Upper lobe of right lung (tissue), 1 donor: ENCODE data around the gene RSF1. TPM values are rescaled to one million over a fixed set of nuclear protein-coding genes. Genes with fewer than 3 reads are reported as not detected.

ENCODE experiments used
- ATAC-seq: fragments of 200-7000 bp; cut with Tn5 transposase; one replicate; pipeline ENCODE4 v1.9.1; 2020; ENCODE audit warnings: mild to moderate bottlenecking, moderate library complexity
- DNase-seq: peaks from one replicate; pipeline ENCODE4 v3.0.0-alpha.2; 2020
- H3K27ac ChIP-seq: fragments of 200-600 bp; one replicate; pipeline ENCODE4 v1.8.0; 2022
- H3K27me3 ChIP-seq: fragments of 200-600 bp; one replicate; pipeline ENCODE4 v1.8.0; 2022; ENCODE audit warnings: mild to moderate bottlenecking
- H3K36me3 ChIP-seq: fragments of 200-600 bp; one replicate; pipeline ENCODE4 v1.8.0; 2022
- H3K4me1 ChIP-seq: fragments of 200-600 bp; one replicate; pipeline ENCODE4 v1.8.0; 2022
- H3K4me3 ChIP-seq: fragments of 200-600 bp; one replicate; pipeline ENCODE4 v1.8.0; 2022; ENCODE audit warnings: mild to moderate bottlenecking
- H3K9me3 ChIP-seq: fragments of 200-600 bp; one replicate; pipeline ENCODE4 v1.8.0; 2022
- intact Hi-C: fragments of 100-400 bp; cut with DNase I; formaldehyde crosslinking; loops from one replicate; pipeline ENCODE4 v1.11.0; 2022
- total RNA-seq: library from RNA; stranded (reverse); fragmentation: NEBNext Ultra II Directional; extraction: Animal tissue kit (Norgen Biotek cat#: 25700); gene quantifications from one replicate; pipeline ENCODE4 v1.2.1, GENCODE V29; 2021
- TF ChIP-seq, protein P1 (sequence below): fragments of 200-600 bp; IDR thresholded peaks from one replicate; pipeline ENCODE4 v1.8.0; 2022; ENCODE audit warnings: antibody characterized with exemption
- donor health status: DM: no; HTN: yes; CAD: no; lungs with severe emphysema.

The RSF1 gene
- total RNA-seq, 1 donor from 2014 or later: 62.5 TPM

DNA sequence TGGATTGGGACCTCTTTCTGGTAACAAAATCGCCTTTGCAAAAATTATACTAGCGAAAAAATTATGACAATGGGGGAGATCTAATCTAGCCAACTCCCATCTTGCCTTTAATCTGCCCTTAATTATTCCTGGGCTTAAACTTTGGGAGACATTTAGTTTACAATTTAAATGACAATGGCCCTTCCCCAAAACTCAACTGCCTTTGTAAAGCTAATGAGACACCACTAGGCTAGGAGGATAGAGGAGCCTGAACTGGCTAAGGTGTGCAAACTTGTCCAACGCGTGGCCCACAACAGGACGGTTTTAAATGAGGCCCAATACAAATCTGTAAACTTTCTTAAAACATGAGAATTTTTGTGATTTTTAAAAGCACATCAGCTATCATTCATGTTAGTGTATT, 67.3 kb downstream of the RSF1 start:
- ATAC-seq: no peak
- Histone ChIP-seq H3K4me1 (peaks cover 3% of the 10 kb centered on the region), H3K9me3 (no peaks in the 10 kb centered on the region), H3K27me3 (no peaks in the 10 kb centered on the region), H3K4me3 (no peak overlapping the region), H3K27ac (no peak overlapping the region), H3K36me3 (peaks cover 12% of the 10 kb centered on the region)
- intact Hi-C loops: no loop called here
- no peak for DNase-seq
- TF ChIP-seq, protein P1, sequence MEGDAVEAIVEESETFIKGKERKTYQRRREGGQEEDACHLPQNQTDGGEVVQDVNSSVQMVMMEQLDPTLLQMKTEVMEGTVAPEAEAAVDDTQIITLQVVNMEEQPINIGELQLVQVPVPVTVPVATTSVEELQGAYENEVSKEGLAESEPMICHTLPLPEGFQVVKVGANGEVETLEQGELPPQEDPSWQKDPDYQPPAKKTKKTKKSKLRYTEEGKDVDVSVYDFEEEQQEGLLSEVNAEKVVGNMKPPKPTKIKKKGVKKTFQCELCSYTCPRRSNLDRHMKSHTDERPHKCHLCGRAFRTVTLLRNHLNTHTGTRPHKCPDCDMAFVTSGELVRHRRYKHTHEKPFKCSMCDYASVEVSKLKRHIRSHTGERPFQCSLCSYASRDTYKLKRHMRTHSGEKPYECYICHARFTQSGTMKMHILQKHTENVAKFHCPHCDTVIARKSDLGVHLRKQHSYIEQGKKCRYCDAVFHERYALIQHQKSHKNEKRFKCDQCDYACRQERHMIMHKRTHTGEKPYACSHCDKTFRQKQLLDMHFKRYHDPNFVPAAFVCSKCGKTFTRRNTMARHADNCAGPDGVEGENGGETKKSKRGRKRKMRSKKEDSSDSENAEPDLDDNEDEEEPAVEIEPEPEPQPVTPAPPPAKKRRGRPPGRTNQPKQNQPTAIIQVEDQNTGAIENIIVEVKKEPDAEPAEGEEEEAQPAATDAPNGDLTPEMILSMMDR: no peak

DNA sequence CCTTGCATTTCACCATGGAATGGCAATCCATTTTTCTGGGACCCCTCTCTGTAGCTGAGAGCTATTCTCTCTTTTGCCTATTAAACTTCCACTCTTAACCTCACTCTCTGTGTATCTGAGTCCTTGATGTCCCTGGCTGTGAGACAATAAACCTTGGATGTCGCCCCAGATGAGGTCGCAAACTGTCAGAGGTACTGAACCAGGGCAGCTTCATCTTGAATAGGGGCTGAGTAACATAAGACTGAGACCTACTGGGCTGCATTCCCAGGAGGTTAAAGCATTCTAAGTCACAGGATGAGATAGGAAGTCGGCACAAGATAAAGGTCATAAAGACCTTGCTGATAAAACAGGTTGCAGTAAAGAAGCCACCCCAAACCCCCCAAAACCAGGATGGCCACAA, 68.0 kb downstream of the RSF1 start:
- TF ChIP-seq, protein P1: no peak
- no peaks in the 10 kb centered on the region for H3K9me3 ChIP-seq
- H3K4me1 ChIP-seq: peaks cover 3% of the 10 kb centered on the region
- H3K27ac ChIP-seq: no peak overlapping the region
- H3K4me3 ChIP-seq: no peak overlapping the region
- no peak for ATAC-seq
- H3K36me3 ChIP-seq: peaks cover 12% of the 10 kb centered on the region
- DNase-seq: no peak
- H3K27me3 ChIP-seq: no peaks in the 10 kb centered on the region
- intact Hi-C loops: no loop called here

DNA sequence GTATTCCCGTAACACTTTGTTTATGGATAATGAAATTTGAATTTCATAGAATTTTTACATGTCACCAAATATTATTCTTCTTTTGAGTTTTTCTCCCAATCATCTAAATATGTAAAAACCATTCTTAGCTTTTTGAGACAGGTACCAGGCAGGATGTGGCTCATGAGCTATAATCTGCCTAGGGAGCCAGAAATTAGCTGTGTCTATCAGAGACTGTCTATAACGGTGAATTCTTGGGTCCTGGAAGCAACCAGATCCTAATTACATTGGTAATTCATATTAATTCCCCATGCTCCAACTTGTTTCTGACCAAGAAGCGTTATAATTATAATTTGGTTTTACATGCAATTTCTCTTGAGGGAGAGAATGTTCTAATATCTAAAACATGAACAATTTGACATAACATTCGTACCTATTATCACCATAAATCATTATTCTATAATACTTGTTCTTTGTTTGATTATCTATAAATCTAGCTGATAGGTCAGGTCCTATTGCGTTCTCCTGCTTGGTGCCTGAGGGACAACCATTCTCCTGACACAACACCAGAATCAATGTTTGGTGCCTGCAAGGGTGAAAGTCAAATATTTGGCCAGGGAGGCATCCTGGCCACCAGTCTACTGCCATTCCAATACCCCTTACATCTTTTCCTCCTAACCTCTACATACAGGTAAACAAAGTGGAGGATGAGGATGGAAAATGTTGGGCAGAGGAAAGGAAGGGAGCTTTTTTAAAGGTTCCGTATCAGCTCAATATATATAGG, 69.9 kb downstream of the RSF1 start:
- ATAC-seq (no peak), DNase-seq (no peak)
- intact Hi-C loops: no loop called here
- H3K27me3 ChIP-seq: no peaks in the 10 kb centered on the region
- no peak overlapping the region for H3K4me3 ChIP-seq
- no peak overlapping the region for H3K27ac ChIP-seq
- TF ChIP-seq, protein P1: no peak
- H3K36me3 ChIP-seq: peaks cover 12% of the 10 kb centered on the region
- no peaks in the 10 kb centered on the region for H3K4me1 ChIP-seq
- H3K9me3 ChIP-seq: no peaks in the 10 kb centered on the region

DNA sequence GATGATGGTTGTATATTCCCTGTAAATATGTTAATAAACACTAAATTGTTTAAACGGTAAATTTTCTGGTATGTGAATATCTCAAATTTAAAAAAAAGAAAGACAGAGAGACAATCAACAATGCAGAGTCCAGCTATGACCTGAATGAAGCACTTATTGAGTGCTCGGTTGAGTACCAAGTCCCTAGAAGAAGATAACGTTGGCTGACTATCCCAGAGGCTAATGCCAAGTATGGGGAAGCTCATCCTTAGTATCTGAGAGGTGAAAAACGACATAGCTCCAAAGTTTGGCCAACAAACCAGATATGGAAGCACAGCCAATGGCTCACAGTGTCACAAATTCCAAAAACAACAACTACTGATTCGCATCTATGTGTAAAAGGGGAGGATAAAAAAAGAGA, 71.3 kb downstream of the RSF1 start:
- ATAC-seq (no peak), DNase-seq (no peak)
- Histone ChIP-seq H3K9me3 (no peaks in the 10 kb centered on the region), H3K27me3 (no peaks in the 10 kb centered on the region), H3K4me1 (no peaks in the 10 kb centered on the region), H3K4me3 (no peak overlapping the region), H3K36me3 (peaks cover 2% of the 10 kb centered on the region), H3K27ac (no peak overlapping the region)
- intact Hi-C loops: no loop called here
- TF ChIP-seq, protein P1: no peak

DNA sequence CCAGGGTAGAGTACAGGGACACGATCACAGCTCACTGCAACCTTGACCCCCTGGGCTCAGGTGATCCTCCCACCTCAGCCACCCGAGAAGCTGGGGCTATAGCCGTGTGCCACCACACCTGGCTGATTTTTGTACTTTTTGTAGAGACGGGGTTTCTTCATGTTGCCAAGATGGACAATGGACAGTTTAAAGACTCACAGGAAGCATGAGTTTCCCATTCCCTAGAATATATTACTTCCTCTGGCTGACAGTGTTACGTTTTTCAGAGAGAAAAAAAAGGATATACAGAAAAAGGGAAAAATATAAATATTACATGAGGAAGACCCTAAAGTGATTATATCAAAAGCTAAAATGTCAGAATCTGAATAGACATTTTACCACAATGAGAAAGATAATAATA, 72.3 kb downstream of the RSF1 start:
- TF ChIP-seq, protein P1: no peak
- DNase-seq (no peak), ATAC-seq (no peak)
- intact Hi-C loops: no loop called here
- H3K36me3 ChIP-seq: no peaks in the 10 kb centered on the region
- H3K4me1 ChIP-seq: no peaks in the 10 kb centered on the region
- H3K4me3 ChIP-seq: no peak overlapping the region
- no peak overlapping the region for H3K27ac ChIP-seq
- H3K27me3 ChIP-seq: no peaks in the 10 kb centered on the region
- H3K9me3 ChIP-seq: no peaks in the 10 kb centered on the region
